Parathyroid adenoma (tissue), 2 donors: ENCODE data around the gene ANKRA2.
A peak's percentile ranks its signal among the peaks of the same experiment; 100 is the strongest.

Experiments used
- H2AFZ ChIP-seq: fragments of 300-600 bp; sonication (generic); one replicate; pipeline ENCODE4 v1.7.0; 2017; ENCODE audit warnings: antibody characterized with exemption, mild to moderate bottlenecking
- H3K27ac ChIP-seq: fragments of 300-600 bp; sonication (generic); one replicate; pipeline ENCODE4 v1.7.0; 2017
- H3K27me3 ChIP-seq: fragments of 300-600 bp; sonication (generic); one replicate; pipeline ENCODE4 v1.7.0; 2017; ENCODE audit warnings: low read length; ENCODE audit not compliant: control insufficient read depth, insufficient read depth
- H3K36me3 ChIP-seq: fragments of 300-600 bp; sonication (generic); one replicate; pipeline ENCODE4 v1.7.0; 2017; ENCODE audit warnings: low read length; ENCODE audit not compliant: control insufficient read depth, insufficient read depth
- H3K4me1 ChIP-seq: fragments of 300-600 bp; sonication (generic); one replicate; pipeline ENCODE4 v1.7.0; 2017; ENCODE audit warnings: control low read depth
- H3K4me2 ChIP-seq: fragments of 300-600 bp; sonication (generic); one replicate; pipeline ENCODE4 v1.7.0; 2017; ENCODE audit warnings: low read length
- H3K4me3 ChIP-seq: fragments of 300-600 bp; sonication (generic); one replicate; pipeline ENCODE4 v1.7.0; 2017; ENCODE audit warnings: low read depth, low read length
- H3K79me2 ChIP-seq: fragments of 300-600 bp; sonication (generic); one replicate; pipeline ENCODE4 v1.7.0; 2017; ENCODE audit warnings: control low read depth
- H3K9ac ChIP-seq: fragments of 300-600 bp; sonication (generic); one replicate; pipeline ENCODE4 v1.7.0; 2017; ENCODE audit warnings: mild to moderate bottlenecking
- H3K9me3 ChIP-seq: fragments of 300-600 bp; sonication (generic); one replicate; pipeline ENCODE4 v1.7.0; 2017; ENCODE audit warnings: low read length; ENCODE audit not compliant: control insufficient read depth
- TF ChIP-seq, protein P1 (sequence below): fragments of 300-600 bp; sonication (generic); IDR thresholded peaks from one replicate; pipeline ENCODE4 v1.7.0; 2017; ENCODE audit warnings: antibody characterized with exemption, mild to moderate bottlenecking
- donor health status: primary hyperparathyroidism.

ANKRA2 gene

DNA sequence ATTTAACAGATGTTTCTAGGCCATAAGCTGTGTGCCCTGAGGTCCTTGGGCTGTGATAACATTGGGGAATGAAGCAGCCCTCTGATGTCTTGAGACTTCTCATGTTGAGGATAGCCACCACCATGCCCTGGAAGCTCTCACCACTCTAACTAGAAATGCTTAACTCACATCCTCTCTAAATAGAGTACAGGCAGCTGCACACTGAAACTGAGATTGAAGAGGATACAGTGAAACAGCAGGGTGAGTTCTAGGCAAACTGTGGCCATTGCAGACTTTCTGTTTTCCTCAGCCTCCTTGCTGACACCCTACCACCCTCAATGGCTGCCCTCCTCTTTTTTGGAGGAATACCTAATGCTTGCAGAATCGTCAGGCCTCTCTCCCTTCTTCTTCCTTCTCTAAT, 22.5 kb upstream of the ANKRA2 start:
- Histone ChIP-seq H2AFZ (no peak overlapping the region), H3K27ac (no peak overlapping the region), H3K79me2 (no peaks in the 10 kb centered on the region), H3K27me3 (no peaks in the 10 kb centered on the region), H3K4me2 (no peak overlapping the region), H3K9ac (no peak overlapping the region), H3K9me3 (no peaks in the 10 kb centered on the region), H3K4me3 (no peak overlapping the region), H3K36me3 (no peaks in the 10 kb centered on the region), H3K4me1 (no peaks in the 10 kb centered on the region)
- TF ChIP-seq, protein P1, sequence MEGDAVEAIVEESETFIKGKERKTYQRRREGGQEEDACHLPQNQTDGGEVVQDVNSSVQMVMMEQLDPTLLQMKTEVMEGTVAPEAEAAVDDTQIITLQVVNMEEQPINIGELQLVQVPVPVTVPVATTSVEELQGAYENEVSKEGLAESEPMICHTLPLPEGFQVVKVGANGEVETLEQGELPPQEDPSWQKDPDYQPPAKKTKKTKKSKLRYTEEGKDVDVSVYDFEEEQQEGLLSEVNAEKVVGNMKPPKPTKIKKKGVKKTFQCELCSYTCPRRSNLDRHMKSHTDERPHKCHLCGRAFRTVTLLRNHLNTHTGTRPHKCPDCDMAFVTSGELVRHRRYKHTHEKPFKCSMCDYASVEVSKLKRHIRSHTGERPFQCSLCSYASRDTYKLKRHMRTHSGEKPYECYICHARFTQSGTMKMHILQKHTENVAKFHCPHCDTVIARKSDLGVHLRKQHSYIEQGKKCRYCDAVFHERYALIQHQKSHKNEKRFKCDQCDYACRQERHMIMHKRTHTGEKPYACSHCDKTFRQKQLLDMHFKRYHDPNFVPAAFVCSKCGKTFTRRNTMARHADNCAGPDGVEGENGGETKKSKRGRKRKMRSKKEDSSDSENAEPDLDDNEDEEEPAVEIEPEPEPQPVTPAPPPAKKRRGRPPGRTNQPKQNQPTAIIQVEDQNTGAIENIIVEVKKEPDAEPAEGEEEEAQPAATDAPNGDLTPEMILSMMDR: no peak

DNA sequence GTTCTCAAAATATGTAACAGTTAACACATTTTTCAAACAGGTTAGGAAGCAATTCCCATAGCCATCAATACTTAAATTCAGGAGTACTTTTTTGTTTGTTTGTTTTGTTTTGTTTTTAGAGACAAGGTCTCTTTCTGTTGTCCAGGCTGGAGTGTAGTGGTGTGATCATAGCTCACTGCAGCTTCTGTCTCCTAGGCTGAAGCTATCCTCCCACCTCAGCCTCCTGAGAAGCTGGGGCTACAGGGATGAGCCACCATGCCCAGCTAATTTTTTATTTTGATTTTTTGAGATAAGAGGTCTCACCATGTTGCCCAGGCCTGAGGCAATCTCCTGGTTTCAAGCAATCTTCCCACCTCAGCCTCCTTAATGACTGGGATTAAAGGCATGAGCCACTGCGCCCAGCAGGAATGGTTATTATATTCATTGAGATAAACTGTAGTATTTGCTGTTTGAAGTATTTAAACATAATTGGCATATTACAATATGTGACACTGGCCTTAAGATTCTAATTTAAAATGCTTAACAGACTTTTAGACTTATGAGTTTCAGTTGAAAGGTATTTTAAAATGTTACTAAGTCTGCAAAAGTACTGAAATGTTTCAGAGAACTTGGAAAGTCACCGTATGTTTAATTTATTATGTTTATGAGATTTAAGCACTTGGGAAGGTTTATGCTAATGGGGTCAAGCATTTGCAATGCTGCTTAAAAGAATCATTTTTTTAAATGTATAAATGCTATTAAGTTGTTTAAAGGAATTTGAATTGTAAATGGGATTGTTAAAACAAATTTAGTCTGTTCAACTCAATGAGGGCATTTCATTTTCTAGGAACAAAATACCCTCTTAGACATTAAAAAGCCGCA, 17.1 kb upstream of the ANKRA2 start:
- Histone ChIP-seq H3K36me3 (no peaks in the 10 kb centered on the region), H3K27ac (no peak overlapping the region), H3K9me3 (no peaks in the 10 kb centered on the region), H3K9ac (no peak overlapping the region), H3K27me3 (no peaks in the 10 kb centered on the region), H2AFZ (no peak overlapping the region), H3K4me3 (no peak overlapping the region), H3K4me2 (no peak overlapping the region), H3K79me2 (no peaks in the 10 kb centered on the region), H3K4me1 (no peaks in the 10 kb centered on the region)
- TF ChIP-seq, protein P1: no peak

DNA sequence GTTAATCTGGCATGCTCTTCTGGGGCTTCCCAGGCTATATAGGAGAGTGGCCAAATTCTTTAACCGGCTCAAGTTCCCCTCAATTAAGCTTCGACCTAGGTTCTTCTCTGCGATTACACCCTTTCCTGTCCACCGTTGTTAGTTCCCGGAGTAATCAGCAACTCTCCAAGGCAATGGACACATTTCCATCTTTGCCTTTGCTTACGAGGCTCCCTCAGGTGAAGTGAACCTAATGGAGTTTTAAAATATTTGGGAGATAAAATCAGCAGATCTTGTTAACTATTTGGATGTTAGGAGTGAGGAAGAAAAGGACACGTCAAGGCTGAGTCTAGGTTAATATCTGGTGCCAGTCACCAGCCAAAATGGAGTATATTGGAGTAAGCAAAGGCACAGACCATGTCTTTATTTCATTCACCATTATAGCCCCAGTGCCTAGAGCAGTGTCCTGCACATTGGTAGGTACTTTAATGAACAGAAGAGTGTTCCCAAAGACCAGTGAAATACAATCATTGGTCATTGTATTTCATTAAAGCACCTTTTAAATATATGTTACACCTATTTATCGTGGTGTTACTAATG, 619 bp upstream of the ANKRA2 start:
- Histone ChIP-seq H3K36me3 (no peaks in the 10 kb centered on the region), H3K27ac (peak overlapping the region; percentile 87), H3K9ac (peak overlapping the region; percentile 54), H3K9me3 (no peaks in the 10 kb centered on the region), H3K4me3 (peak overlapping the region; percentile 96), H3K4me2 (peak overlapping the region; percentile 95), H2AFZ (peak overlapping the region; percentile 96), H3K79me2 (peaks cover 13% of the 10 kb centered on the region), H3K27me3 (no peaks in the 10 kb centered on the region), H3K4me1 (peaks cover 4% of the 10 kb centered on the region)
- TF ChIP-seq, protein P1: no peak

DNA sequence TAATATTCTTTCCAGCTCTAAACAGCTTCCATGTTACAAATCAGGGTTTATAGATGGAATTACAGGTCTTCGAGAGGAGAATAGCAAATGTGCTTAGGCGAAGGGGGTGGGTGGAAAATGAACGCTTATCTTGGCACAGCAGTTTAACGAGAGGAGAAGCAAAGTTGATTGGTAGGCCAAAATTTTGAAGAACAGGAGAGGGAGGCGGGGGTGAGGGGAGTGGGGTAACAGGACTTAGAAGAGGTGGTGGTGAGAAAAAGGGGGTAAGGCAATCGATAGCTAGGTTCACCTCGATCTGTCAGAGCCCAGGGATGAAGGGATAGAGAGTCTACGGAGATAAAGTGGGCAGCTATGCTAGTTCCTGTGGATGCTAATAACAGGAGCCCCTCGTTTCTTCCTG, 764 bp downstream of the ANKRA2 start:
- TF ChIP-seq, protein P1: no peak
- no peaks in the 10 kb centered on the region for H3K9me3 ChIP-seq
- peak overlapping the region; percentile 95 for H3K4me2 ChIP-seq
- peaks cover 4% of the 10 kb centered on the region for H3K4me1 ChIP-seq
- no peaks in the 10 kb centered on the region for H3K27me3 ChIP-seq
- H3K9ac ChIP-seq: peak overlapping the region; percentile 39
- H3K79me2 ChIP-seq: peaks cover 13% of the 10 kb centered on the region
- peak overlapping the region; percentile 96 for H2AFZ ChIP-seq
- H3K36me3 ChIP-seq: no peaks in the 10 kb centered on the region
- peak overlapping the region; percentile 96 for H3K4me3 ChIP-seq
- H3K27ac ChIP-seq: peak overlapping the region; percentile 87
